Activated naive CD4-positive, alpha-beta T cell treated with anti-CD3 and anti-CD28 coated beads, Interleukin-2, amount 50 U/mL, for 16 hours (primary cell): ENCODE data around the gene BNIP3.
"Not testable (repeated sequence)": the region's sequence is repeated elsewhere in the genome, so short reads cannot be mapped to it uniquely, and the experiment has no call there.

Experiments used
- DNase-seq: peaks from one replicate; pipeline ENCODE4 v3.0.0-alpha.2; 2020

Gene BNIP3

DNA sequence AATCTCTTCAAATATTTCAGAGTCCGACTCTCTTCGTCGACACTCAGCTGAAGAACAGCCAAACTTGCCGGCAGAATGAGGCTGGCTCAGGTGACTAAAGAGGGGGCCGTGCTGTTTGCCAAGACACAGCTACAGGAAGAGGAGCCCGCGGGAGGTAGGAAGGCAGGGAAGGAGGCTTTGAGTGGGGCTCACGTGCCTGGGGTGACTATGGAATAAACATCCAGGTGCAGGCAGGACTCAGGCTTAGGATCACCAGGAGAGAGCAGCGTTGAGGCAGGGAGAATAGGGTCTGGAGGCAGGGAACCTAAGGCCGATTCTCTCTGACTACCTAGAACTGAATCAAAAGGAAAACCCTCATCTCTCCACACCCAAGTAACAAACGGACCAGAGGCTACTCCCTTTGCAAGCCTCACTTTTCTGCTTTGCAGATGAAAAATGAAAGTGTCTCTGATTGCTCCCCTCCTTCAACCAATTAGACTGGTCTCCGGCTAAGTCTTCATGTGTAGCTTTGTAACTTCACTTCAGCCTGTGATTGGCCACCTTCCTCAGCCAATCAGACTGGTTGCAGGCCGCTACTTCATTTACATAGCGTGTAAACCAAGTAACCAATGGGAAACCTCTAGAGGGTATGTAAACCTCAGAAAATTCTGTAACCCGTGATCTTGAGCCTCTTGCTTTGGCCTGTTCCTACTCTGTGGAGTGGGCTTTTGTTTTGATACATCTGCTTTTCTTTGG lies 19.7 kb upstream of the BNIP3 start:
- DNase-seq, result no peak

DNA sequence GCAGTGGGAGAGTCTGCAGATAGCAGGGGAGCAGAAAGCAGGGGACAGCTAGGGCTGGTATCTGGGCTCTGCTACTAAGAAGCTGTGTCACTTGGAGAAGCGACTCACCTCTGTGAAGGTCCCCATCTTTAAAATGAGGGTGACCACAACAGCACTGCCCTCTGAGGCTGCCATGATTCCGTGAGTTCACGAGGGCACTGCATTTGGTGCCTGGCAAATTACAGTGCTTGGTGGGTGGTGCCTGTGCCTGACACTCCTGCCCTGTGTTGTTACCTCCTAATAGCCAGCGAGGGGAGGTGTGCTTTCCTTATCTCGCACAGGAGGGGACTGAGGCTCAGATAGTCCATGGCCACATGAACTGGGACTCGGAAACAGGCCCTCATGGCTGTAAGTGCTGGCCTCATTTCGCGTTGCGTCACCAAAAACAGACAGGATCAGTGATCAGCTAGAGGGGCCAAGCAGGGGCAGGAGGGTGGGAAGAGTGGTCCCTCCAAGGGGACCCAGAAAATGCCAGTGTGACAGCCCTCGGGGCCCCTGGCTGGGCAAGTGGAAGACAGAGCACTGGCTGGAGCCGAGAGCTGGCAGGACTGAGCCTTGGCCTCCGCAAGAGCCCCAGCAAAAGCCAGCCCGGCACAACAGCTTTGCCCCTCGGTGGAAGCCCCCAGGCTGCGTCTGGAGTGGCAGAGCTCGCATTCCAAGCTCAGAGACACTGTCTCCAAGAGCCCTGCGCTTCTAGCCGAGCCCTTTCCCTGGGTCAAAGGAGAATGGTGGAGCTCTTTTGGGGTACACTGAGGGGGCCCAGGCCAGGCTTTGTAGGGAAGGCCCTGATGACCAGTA lies 17.3 kb upstream of the BNIP3 start:
- DNase-seq, result no peak

DNA sequence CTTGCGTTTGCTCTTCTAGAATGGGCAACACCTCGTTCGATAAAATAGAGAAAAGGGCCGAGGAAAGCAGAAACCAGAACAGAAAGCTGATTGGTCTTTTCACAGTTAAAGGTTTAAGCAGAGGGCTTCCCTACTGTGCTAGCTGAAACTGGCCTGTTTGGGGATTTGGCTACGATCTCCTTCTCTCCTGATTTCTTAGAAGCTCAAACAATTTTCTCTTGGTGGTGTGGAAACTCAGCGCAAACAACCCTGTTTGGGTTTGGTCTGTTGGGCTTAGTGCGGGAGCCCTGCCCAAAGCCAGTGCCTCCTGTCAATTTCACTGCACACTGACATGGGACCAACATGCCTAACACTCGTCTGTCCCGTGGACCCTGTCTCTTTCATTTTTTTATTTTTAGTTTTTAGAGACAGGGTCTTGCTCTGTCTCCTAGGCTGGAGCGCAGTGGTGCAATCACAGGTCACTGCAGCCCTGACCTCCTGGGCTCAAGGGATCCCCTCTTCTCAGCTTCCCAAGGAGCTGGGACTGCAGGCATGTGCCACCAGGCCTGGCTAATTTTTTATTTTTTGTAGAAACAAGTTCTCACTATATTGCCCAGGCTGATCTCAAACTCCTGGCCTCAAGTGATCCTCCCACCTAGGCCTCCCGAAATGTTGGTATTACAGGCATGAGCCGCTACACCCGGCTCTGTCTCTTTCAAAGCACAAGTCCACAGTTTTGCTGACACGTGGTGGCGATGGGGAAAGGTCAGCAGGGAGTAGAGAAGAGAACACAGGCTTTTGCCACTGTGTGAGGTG lies 16.5 kb upstream of the BNIP3 start:
- no peak for DNase-seq

DNA sequence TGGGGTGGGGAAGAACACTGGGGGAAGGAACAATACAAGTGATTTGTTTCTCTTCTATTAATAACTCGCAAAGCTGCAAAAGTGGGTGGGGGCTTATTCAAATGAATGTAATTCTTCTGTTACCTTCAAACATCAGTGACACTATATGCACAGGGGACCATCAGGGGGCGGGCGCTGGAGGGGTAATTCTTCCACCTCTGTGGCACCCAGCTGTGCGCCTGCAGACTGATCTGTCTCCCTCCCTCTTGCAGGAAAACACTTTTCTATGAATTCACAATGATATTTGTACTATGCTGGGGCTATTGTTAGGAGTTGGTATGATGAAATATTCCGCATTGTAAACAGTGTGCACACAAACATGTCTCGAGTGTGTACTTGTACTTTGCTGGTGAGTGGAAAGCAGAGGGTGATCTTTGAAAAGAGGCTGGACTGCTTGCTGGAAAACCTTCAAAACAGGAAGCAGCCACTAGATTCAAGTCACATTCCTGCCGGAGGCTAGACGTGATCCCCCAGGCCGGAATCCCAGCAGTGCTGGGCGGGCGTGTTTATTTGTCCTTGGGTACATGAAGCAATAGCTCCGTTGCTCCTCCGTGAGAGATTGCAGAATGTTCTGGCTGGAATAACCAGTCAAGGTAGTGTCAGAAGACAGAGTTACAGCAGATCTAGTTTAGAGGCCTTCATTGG lies 15.8 kb upstream of the BNIP3 start:
- no peak for DNase-seq

DNA sequence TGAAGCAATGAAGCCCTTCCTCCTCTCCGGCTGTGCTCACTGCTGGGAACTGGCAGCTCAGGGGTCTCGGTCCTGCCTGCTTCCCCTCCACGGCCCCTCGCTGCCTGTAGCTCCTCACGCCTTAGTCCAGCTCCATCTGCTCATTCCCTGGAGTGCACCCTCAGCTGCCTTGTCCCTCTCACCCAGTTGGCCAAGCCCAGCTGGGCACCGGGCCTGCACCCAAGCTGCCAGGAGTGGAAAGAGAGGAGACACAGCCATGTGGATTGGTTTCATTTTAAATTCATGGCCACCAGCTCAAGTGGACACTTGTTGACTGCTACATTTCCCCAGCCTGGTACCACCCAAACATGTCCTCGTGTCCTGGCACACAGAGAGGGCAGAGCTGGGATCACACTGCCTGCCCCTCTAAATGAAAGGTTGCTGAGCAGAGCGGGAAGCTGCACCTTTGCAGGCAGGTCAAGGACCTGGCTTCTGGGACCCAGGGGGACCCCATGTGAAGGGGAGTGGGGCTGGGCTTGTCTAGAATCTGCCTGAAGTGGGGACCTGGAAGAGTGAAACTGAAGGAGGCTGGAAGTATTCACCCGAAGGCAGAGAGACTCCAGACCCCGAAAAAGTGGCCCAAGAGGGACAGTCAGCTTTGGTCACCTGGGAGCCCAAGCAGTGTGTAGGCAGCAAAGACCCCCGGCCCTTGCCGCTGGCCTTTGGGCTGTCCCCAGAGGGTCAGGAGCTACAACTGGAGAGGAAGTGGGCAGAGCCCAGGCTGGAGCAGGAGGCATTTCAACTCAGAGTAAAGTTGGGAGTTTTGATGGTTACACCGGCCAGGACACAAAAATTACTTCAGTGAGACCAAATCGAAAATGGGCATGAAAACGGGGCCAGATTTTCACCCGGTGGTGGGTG lies 15.0 kb upstream of the BNIP3 start:
- no peak for DNase-seq

DNA sequence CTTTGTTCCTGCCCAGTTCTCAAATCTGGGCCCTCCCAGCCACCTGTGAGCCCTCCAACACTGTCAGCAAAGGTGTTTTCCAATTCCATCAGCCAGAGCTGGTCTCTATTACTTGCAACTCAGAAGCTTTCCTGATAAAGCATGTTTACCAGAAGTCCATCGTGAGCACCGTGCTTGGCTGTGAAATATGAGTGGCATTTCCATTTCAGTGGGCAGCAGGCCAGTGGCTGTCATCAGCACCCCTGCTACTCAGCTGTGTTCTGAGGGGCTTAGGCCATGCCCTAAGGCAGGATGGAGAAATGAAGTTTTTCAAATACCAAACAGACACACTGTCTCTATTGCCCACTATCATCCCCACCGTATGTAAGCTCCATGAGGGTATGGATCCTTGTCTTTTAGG lies 12.7 kb upstream of the BNIP3 start:
- no peak for DNase-seq

DNA sequence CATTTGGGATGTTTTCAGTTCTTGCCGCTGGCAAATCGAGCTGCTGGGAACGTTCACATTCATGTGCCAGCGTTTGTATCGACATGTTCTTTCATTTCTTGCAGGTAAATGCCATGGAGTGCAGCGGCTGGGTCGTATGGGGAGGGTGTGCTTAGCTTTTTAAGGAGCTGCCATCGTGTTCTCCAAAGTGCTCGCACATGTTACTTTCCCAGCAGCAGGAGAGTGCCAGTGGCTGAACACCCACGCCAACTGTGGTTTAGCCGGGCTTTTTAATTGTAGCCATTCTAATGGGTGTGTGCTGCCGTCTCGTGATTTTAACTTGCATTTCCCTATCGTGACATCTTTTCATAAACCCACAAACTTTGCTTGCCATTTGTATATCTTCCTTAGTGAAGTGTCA lies 11.6 kb upstream of the BNIP3 start:
- no peak for DNase-seq

DNA sequence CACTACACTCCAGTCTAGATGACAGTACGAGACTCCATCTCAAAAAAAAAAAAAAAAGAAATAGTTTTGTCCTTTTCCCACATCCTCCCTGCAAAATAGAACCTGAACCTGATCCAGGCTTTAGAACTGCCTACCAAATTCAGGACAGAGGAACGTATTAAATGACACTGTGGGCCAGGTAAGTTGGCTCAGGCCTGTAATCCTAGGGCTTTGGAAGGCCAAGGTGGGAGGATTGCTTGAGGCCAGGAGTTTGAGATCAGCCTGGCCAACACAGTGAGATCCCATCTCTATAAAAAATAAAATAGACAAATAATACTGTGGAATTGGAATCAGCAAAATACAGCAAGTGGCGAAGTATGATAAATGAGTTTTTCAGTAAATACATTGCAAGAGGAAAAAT lies 10.0 kb upstream of the BNIP3 start:
- no peak for DNase-seq

DNA sequence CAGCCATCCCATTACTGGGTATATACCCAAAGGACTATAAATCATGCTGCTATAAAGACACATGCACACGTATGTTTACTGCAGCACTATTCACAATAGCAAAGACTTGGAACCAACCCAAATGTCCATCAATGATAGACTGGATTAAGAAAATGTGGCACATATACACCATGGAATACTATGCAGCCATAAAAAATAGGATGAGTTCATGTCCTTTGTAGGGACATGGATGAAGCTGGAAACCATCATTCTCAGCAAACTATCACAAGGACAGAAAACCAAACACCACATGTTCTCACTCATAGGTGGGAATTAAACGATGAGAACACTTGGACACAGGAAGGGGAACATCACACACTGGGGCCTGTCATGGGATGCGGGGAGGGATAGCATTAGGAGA lies 6.1 kb upstream of the BNIP3 start:
- DNase-seq, result not testable (repeated sequence)

DNA sequence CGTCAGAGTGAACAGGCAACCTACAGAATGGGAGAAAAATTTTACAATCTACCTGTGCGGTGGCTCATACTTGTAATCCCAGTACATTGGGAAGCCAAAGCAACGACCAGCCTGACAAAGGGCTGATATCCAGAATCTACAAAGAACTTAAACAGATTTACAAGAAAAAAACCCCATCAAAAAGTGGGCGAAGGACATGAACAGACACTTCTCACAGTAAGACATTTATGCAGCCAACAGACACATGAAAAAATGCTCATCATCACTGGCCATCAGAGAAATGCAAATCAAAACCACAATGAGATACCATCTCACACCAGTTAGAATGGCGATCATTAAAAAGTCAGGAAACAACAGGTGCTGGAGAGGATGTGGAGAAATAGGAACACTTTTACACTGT lies 5.6 kb upstream of the BNIP3 start:
- not testable (repeated sequence) for DNase-seq

DNA sequence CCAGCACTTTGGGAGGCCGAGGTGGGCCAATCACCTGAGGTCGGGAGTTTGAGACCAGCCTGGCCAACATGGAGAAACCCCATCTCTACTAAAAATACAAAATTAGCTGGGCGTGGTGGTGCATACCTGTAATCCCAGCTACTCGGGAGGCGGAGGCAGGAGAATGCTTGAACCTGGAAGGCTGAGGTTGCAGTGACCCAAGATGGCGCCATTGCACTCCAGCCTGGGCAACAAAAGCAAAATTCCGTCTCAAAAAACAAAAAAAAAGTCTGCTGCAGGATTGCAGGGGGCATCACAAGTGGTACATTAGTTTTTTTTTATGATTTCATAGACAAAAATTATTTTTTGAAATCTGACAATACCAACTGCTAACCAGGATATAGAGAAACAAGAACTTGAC lies 5.1 kb upstream of the BNIP3 start:
- DNase-seq, result not testable (repeated sequence)

DNA sequence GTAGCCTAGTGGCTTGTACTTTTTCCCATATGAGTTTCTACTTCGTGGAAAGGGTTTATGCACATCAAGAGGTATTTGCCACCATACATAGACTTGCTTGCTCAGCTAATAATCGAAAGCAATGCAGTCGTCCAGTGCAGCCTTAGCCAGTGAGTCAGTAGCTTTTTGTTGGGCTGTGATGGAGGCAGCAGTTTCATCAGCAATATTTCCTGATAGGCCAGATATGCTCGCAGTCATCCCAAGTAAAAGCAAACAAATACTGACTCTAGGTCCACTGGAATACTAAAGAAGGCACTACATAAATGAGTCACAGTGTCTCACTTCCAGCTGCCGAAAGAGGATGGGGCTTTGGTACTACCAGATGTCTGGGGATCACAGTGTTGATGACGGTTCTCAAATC lies 2.1 kb upstream of the BNIP3 start:
- no peak for DNase-seq

DNA sequence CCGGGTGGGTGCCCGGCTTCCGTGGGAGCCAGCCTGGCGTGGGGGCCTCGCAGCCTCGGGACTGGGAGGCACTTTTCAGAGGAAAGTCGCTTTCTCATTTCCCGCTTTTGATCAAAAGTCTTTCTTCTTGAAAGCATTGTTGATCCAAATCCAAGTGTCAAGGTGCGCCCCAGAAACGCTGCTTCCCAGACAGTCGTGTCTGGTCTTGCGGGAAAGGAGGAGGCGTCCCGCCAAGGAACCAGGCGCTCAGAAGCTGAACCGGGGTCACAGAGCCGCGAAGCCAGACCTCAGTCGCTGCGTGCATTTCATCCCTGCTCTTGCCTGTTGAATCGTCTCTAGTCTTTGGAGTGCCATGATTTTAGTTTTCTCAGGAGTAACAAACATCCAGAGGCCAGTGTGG lies 1.1 kb upstream of the BNIP3 start:
- no peak for DNase-seq

DNA sequence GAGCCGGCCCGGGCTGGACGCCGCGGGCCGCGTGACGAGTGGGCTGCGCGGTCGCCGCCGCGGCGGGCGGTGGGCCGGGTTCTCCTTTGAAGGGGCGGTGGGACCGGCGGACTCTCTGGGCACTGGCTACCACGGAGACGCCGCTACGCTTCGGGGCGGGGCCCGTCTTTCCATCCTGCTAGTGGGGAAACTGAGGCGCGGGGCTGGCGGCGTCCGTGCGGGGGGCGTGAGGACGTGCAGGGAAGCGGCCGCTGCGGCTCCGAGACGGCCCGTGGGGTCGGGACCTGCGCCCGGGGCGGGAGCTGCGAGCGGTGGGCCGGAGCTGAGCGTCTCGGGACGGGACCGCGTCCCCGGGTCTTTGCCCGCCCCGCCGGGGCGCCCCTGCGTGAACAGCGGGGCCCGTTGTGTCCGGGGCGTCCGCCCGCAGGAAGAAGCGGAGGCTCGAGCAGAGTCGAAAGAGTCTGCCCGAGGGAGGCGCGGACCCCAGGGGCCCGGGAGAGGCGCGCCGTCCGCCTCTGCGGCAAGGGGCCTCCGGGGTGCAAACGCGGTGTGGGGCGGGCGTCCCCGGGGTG lies 548 bp upstream of the BNIP3 start:
- DNase-seq, result no peak

DNA sequence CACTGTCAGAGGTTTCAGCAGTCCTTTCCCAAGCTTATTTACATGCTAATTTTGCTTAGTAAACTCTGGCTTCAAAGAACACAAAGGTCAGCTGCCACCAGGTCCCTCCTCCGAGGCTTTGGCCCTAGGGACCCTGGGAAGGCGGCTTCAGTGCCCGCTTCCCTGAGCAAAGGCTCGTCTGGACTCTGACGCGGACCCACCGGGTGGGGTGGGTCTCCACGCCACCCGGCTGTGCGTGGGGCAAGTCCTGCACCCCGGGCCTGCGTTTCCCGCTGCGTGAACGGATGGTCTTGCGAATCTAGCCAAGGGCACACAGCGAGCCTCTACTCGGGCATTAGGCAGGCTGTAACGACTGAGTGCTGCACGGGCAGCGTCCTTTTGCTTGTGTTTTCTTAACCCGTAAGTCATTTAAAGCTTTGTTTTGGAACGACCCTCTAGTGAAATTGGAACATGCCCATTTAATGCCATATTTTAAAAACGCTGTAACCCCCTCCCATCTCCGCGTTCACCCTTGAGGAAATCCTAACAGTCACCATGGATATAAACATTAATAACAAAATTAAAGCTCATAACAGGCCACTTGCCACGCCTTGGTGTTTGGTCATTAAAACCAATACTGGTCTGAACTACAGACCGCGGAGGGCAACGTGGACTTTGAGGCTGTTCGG lies 828 bp downstream of the BNIP3 start:
- no peak for DNase-seq

DNA sequence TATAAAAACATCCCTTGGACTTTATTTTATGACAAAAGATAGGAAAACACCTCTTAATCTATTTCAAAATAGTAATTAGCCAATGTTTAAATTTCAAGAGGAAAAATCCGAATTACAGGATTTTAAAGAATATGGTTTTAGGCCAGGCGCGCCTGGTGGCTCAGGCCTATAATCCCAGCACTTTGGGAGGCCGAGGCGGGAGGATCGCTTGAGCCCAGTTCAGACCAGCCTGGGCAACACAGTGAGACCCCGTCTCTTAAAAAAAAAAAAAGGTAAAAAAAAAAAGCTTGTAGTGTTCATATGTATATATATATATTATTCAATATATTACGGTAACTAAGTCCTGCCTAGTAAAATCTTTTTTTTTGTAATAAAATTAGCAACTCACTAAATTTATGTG lies 1.4 kb downstream of the BNIP3 start:
- DNase-seq, result no peak

DNA sequence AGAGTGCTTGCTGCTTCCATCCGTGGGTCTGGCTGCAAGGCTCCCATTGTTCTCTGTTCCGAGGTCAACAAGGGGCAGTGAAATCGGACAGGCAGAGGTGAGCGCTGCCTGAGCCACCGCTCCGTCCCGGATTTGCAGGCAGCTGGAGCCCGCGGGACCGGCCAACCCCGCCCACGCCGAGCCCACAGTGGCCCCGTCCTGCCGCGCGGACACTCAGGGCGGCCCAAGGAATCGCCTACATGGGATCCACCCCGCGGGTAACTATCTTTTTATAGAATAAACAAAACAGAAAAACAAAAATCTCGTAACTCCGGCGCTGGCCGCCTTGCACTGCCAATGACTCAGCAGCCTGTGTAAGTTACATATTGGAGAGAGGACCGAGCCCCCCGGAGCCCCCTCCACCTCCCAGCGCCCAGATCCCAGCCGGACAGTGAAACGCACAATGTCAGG lies 1.9 kb downstream of the BNIP3 start:
- no peak for DNase-seq

DNA sequence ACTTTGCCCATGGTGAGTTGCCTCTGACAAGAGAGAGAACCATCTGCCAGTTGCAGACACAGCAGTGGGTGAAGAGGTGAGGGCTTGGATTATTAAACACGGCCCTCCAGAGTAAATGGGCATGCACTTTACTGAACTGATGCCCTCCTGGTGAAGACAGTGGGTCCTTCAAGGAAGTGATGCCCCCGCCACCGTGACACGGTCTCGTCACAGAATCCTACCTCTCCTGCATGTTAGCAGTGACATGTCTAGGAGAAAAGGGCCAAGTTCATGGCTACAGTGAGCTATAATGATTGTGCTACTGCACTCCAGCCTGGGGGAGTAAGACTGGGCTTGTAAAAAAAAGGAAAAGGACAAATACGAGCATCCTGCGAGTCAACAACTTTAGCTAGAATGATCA lies 2.4 kb downstream of the BNIP3 start:
- DNase-seq, result no peak

DNA sequence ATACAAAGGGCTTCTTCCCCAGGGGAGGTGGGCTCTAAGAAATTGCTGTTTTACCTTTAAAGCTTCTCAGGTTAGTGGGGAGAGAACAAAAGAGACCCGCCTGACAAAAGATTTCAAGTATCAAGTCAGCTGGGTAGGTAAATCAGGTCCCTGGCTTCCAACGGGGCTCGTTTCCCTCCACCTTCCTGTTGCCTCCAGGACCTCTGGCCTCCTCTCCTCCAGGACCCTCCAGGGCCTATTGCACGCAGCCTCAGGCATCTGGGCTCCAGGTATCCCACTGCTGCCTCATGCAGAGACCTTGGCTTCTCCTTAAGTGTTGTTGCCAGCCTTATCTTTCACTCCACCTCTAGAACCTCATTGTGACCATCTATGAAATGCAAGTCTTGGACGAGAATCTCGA lies 2.9 kb downstream of the BNIP3 start:
- DNase-seq, result no peak

DNA sequence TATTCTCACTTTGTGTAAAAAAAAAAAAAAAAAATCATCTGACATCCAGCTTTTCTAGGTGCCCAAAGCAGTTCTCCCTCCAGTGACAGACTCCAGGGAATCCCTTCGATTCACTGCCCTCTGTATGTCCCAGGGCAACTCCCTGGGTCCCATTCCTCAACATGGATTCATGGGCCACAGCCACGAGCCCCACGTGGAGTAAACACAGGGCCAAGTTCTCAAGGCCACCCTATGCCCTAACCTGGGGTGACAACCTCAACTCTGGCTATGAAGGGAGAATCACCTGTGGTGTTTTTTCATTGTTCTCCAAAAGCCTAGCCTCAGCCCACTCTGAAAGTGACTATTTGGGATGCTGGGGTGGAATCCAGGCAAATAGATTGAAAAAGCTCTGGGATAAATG lies 3.4 kb downstream of the BNIP3 start:
- DNase-seq, result no peak
